HG02970 (cell line): Measurements from ENCODE around the gene MAP1LC3A.

Experiments used
- ATAC-seq: cut with Tn5 transposase; IDR thresholded peaks from one replicate; pipeline ENCODE4 v1.9.1; 2021; ENCODE audit warnings: mild to moderate bottlenecking, moderate library complexity, moderate number of reproducible peaks; ENCODE audit not compliant: unreplicated experiment, low FRiP score

Gene MAP1LC3A

GRCh38 chr20:34573541-34574300 is 15.2 kb downstream of the MAP1LC3A start:
- ATAC-seq, result no peak

- ATAC-seq, result no peak
These were observed 15.9 kb downstream of the MAP1LC3A start for GRCh38 chr20:34574426-34574825.

- no peak for ATAC-seq
These were observed 16.3 kb downstream of the MAP1LC3A start for GRCh38 chr20:34574861-34575260.

GRCh38 chr20:34575271-34575670 is 16.8 kb downstream of the MAP1LC3A start:
- ATAC-seq, result no peak

- no peak for ATAC-seq
These were observed 17.2 kb downstream of the MAP1LC3A start for GRCh38 chr20:34575756-34576155.

- no peak for ATAC-seq
These were observed 18.5 kb downstream of the MAP1LC3A start for GRCh38 chr20:34577061-34577460.

GRCh38 chr20:34578025-34578424 is 19.5 kb downstream of the MAP1LC3A start:
- no peak for ATAC-seq

GRCh38 chr20:34578521-34578920 is 20.0 kb downstream of the MAP1LC3A start:
- ATAC-seq, result no peak

- ATAC-seq, result no peak
These were observed 20.9 kb downstream of the MAP1LC3A start for GRCh38 chr20:34579191-34579978.

GRCh38 chr20:34579979-34580940 is 21.7 kb downstream of the MAP1LC3A start:
- ATAC-seq, result no peak

- ATAC-seq, result no peak
These were observed 23.0 kb downstream of the MAP1LC3A start for GRCh38 chr20:34581341-34582184.

- ATAC-seq, result no peak
These were observed 23.7 kb downstream of the MAP1LC3A start for GRCh38 chr20:34582221-34582620.

GRCh38 chr20:34582911-34583310 is 24.4 kb downstream of the MAP1LC3A start:
- ATAC-seq, result no peak

GRCh38 chr20:34583544-34583943 is 25.0 kb downstream of the MAP1LC3A start:
- ATAC-seq, result no peak

GRCh38 chr20:34585019-34585418 is 26.5 kb downstream of the MAP1LC3A start:
- ATAC-seq, result no peak

GRCh38 chr20:34586488-34587163 is 28.1 kb downstream of the MAP1LC3A start:
- ATAC-seq, result no peak

GRCh38 chr20:34595377-34596184 is 37.1 kb downstream of the MAP1LC3A start:
- no peak for ATAC-seq

- no peak for ATAC-seq
These were observed 42.6 kb downstream of the MAP1LC3A start for GRCh38 chr20:34600892-34601653.
